GM12878 (cell line): ENCODE results near the gene SURF2. TPM values are rescaled to one million over a fixed set of nuclear protein-coding genes. Genes with fewer than 3 reads are reported as not detected.

Source experiments
- BCL11A ChIP-seq: IDR thresholded peaks from 2 replicates; pipeline ENCODE4 v1.6.1; 2011; ENCODE audit warnings: low read depth, low read length
- CREB1 ChIP-seq: IDR thresholded peaks from 2 replicates; pipeline ENCODE4 v1.6.1; 2012; ENCODE audit warnings: low read depth, mild to moderate bottlenecking, inconsistent platforms
- CUX1 ChIP-seq: IDR thresholded peaks from 2 replicates; pipeline ENCODE4 v1.6.1; 2012; ENCODE audit warnings: improper control_type of control experiment, low read depth, low read length; ENCODE audit not compliant: insufficient replicate concordance
- FOS ChIP-seq: IDR thresholded peaks from 3 replicates; pipeline ENCODE4 v1.6.1; 2011; ENCODE audit warnings: borderline replicate concordance; ENCODE audit not compliant: insufficient read length; ENCODE audit errors: extremely low read depth
- KDM1A ChIP-seq: fragments of 200-600 bp; sonication (generic); IDR thresholded peaks from 2 replicates; pipeline ENCODE4 v1.6.1; 2016; ENCODE audit warnings: borderline replicate concordance
- PAX5 ChIP-seq: IDR thresholded peaks from 2 replicates; pipeline ENCODE4 v1.6.1; 2011; ENCODE audit warnings: low read depth, low read length, borderline replicate concordance
- RB1 ChIP-seq: fragments of 450-650 bp; formaldehyde crosslinking; IDR thresholded peaks from 2 replicates; pipeline ENCODE4 v1.6.1; 2017; ENCODE audit warnings: mild to moderate bottlenecking, borderline replicate concordance
- RUNX3 ChIP-seq: IDR thresholded peaks from 2 replicates; pipeline ENCODE4 v1.6.1; 2012; ENCODE audit warnings: low read length, inconsistent platforms
- STAT3 ChIP-seq: IDR thresholded peaks from 2 replicates; pipeline ENCODE4 v1.6.1; 2011; ENCODE audit warnings: low read depth, low read length, improper control_type of control experiment
- TBL1XR1 ChIP-seq: IDR thresholded peaks from 2 replicates; pipeline ENCODE4 v1.6.1; 2012; ENCODE audit warnings: low read depth, low read length, improper control_type of control experiment
- ZBTB4 ChIP-seq: fragments of 450-650 bp; formaldehyde crosslinking; IDR thresholded peaks from 2 replicates; pipeline ENCODE4 v1.4.0; 2022; ENCODE audit warnings: mild to moderate bottlenecking, moderate library complexity
- ZNF207 ChIP-seq: fragments of 450-650 bp; IDR thresholded peaks from 2 replicates; pipeline ENCODE4 v1.6.1; 2014; ENCODE audit warnings: antibody characterized with exemption, mild to moderate bottlenecking, borderline replicate concordance
- polyA plus RNA-seq, 11 experiments: library from polyadenylated mRNA; depleted of rRNA in 4 of 11; unstranded in 6 of 11; stranded (reverse) in 5 of 11; fragments of >200 nt; fragmentation: Nextera tagmentation in 4 of 11; fragmentation: Illumina TruSeq in 1 of 11; extraction: Ambion mirVana in 4 of 11; extraction: Trizol in 1 of 11; gene quantifications; 1 replicate in 1 of 11; 2 replicates in 10 of 11; pipeline versions ENCODE4 v1.2.1 to v1.2.3, GENCODE V29; 2011 to 2016; ENCODE audit warnings: inconsistent platforms in 2 of 11, missing spikeins in 2 of 11, low read depth in 1 of 11
- total RNA-seq, 4 experiments: library from RNA; depleted of rRNA in 3 of 4; stranded (reverse); fragments of >200 nt in 3 of 4; fragmentation: Illumina TruSeq in 1 of 4; extraction: Trizol in 1 of 4; gene quantifications; 2 replicates each; pipeline versions ENCODE4 v1.2.1 to v1.2.3, GENCODE V29; 2013 to 2021
- TF ChIP-seq, protein P1 (sequence below): fragments of 450-650 bp; IDR thresholded peaks from 2 replicates; pipeline ENCODE4 v1.6.1; 2016; ENCODE audit warnings: mild to moderate bottlenecking, moderate library complexity, borderline replicate concordance
- TF ChIP-seq, protein P2 (sequence below): fragments of 450-650 bp; IDR thresholded peaks from 2 replicates; pipeline ENCODE4 v1.6.1; 2017; ENCODE audit warnings: mild to moderate bottlenecking

Gene SURF2
- total and polyA plus RNA-seq, 10 of the 15 experiments (the other 5 are each of a cell fraction or from before 2014, with no cell fraction given): 4.0 to 41.7 (median 20.8) TPM

- TF ChIP-seq, protein P1, sequence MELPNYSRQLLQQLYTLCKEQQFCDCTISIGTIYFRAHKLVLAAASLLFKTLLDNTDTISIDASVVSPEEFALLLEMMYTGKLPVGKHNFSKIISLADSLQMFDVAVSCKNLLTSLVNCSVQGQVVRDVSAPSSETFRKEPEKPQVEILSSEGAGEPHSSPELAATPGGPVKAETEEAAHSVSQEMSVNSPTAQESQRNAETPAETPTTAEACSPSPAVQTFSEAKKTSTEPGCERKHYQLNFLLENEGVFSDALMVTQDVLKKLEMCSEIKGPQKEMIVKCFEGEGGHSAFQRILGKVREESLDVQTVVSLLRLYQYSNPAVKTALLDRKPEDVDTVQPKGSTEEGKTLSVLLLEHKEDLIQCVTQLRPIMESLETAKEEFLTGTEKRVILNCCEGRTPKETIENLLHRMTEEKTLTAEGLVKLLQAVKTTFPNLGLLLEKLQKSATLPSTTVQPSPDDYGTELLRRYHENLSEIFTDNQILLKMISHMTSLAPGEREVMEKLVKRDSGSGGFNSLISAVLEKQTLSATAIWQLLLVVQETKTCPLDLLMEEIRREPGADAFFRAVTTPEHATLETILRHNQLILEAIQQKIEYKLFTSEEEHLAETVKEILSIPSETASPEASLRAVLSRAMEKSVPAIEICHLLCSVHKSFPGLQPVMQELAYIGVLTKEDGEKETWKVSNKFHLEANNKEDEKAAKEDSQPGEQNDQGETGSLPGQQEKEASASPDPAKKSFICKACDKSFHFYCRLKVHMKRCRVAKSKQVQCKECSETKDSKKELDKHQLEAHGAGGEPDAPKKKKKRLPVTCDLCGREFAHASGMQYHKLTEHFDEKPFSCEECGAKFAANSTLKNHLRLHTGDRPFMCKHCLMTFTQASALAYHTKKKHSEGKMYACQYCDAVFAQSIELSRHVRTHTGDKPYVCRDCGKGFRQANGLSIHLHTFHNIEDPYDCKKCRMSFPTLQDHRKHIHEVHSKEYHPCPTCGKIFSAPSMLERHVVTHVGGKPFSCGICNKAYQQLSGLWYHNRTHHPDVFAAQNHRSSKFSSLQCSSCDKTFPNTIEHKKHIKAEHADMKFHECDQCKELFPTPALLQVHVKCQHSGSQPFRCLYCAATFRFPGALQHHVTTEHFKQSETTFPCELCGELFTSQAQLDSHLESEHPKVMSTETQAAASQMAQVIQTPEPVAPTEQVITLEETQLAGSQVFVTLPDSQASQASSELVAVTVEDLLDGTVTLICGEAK: no peak
- TF ChIP-seq ZBTB4 (CRISPR knock-in tag) (no peak), FOS (no peak), STAT3 (no peak), BCL11A (no peak), TBL1XR1 (no peak), CUX1 (no peak), RB1 (no peak), PAX5 (no peak), CREB1 (no peak), KDM1A (no peak), ZNF207 (no peak), RUNX3 (no peak)
- TF ChIP-seq, protein P2, sequence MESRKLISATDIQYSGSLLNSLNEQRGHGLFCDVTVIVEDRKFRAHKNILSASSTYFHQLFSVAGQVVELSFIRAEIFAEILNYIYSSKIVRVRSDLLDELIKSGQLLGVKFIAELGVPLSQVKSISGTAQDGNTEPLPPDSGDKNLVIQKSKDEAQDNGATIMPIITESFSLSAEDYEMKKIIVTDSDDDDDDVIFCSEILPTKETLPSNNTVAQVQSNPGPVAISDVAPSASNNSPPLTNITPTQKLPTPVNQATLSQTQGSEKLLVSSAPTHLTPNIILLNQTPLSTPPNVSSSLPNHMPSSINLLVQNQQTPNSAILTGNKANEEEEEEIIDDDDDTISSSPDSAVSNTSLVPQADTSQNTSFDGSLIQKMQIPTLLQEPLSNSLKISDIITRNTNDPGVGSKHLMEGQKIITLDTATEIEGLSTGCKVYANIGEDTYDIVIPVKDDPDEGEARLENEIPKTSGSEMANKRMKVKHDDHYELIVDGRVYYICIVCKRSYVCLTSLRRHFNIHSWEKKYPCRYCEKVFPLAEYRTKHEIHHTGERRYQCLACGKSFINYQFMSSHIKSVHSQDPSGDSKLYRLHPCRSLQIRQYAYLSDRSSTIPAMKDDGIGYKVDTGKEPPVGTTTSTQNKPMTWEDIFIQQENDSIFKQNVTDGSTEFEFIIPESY: no peak
Measured at GRCh38 chr9:133322701-133323100, 33.6 kb upstream of the SURF2 start (continued).
